GM19438 (cell line): Measurements from ENCODE around the gene UNC5CL.
"Not testable (repeated sequence)": the region's sequence is repeated elsewhere in the genome, so short reads cannot be mapped to it uniquely, and the experiment has no call there.

Source experiments
- ATAC-seq: cut with Tn5 transposase; IDR thresholded peaks from one replicate; pipeline ENCODE4 v1.9.1; 2021; ENCODE audit warnings: low read depth; ENCODE audit not compliant: unreplicated experiment

Gene UNC5CL

GRCh38 chr6:41040940-41041536 is 2.0 kb upstream of the UNC5CL start:
- ATAC-seq: no peak

GRCh38 chr6:41040101-41040939 is 1.3 kb upstream of the UNC5CL start:
- no peak for ATAC-seq

- no peak for ATAC-seq
Measured at GRCh38 chr6:41038205-41038604, 816 bp downstream of the UNC5CL start.

- ATAC-seq: no peak
Measured at GRCh38 chr6:41037107-41037900, 1.7 kb downstream of the UNC5CL start.

GRCh38 chr6:41036601-41037000 is 2.4 kb downstream of the UNC5CL start:
- ATAC-seq: no peak

DNA sequence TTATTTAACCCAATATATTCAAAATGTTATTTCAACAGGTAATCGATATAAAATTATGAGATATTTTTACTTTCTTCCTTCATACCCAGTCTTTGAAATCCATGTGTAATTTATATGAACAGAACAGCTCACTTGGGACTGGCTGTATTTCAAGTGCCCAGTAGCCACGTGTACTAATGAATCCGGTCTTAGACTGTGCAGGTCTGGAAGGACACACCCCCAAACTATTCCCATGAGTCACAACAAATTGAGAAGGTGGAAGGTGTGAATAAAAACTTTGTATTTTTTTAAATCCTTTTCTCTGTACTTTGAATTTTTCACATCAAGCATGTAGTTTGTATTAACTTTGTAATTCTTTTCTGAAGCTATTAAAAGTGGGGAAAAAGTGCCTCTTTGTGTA is 2.8 kb downstream of the UNC5CL start:
- no peak for ATAC-seq

- no peak for ATAC-seq
Measured at GRCh38 chr6:41033776-41034175, 5.2 kb downstream of the UNC5CL start.

DNA sequence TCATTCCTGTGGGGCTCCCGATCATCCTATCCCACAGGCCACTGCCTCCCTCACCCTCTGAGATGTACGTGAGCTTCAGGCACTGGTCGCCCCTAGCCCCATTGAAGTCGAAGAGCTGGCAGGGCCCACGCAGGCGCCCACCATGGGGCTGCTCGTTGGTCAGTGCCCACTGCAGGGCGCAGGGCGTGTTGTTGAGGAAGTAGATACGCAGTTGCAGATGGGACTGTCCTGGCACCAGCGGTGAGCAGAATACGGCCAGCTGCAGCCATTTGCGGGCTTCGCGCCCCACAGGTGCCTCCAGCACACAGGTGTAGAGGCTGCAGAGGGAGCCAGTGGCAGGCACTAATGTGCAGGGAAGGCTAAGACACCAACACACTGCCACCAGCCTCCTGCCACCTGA is 6.2 kb downstream of the UNC5CL start:
- no peak for ATAC-seq

DNA sequence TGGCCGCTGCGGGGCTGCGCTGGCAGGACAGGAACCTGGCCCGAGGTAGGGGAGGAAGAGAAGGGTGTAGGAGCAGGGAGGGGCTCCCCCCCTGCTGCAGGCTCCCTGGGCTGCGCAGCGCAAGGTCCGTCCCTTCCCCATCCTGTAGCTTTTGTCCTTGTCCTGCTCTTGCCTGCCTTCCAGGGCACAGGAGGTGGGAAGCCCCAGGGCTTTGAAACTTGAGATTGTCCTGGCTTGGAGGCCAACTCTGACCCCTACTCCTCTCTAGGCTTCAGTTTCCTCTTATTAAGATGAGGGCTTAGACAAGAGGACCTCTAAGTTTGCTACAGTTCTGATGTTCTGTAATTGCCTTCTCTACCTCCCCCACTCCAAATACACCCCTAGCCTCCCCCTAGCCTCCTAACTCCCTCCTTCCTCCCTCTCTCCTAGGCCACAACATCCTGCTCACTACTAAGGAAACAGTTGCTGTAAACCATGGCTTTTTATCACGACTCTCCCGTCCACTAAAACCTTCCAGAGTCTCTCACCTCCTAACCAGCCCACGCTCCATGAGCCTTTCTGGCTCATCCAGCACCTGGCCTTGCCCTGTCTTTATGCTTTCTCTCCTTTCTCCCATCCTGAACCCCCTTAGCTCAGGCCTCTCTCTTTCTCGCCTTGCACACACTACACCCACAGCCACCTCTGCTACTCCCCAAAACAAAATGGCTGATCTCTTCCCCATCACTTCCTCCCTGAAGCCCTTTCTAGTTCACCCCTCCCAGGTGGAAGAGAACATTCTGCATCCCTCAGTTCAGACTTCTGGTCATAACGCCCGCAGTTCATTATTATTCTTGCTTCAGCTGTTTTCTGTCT is 10.2 kb downstream of the UNC5CL start:
- ATAC-seq: peak; percentile 50

DNA sequence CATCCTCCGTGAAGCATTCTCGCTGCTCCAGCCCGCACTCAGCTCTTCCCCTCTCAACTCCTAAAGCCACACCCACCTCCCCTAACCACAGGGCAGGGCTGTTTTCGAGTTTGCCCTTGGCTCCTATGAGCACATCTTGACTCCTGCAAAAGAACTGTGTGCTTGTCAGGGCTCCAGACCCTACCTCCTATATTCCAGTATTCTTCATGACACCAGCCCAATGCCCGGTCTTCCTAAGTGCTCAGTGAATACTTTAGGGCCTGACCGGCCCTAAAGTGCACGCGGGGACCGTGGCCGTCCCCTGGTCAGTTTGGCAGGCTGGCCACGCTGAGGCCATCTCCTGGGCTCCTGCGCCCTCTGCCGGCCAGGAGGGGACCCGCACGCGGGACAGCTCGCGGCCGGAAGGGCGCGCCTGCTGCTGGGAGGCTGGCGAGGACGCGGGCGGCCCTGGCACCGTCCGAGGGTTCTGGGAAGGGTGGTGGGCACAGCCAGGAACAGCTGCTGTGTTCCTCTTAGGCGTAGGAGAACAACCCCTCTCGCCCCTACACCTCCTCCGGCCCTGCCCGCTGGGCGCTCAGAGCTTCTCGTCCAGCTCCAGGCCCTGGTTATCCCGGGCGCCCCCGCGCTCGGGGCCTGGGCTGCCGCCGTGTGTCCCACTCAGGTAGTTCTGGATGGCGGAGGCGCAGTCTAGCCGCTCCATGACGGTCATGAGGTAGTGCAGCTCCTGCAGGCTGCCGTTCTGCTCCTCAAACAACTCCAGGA is 11.0 kb downstream of the UNC5CL start:
- ATAC-seq: peak; percentile 80

- ATAC-seq: no peak
Measured at GRCh38 chr6:41027241-41027640, 11.8 kb downstream of the UNC5CL start.

GRCh38 chr6:41025966-41026530 is 13.0 kb downstream of the UNC5CL start:
- no peak for ATAC-seq

- ATAC-seq: no peak
Measured at GRCh38 chr6:41023114-41023513, 15.9 kb downstream of the UNC5CL start.

DNA sequence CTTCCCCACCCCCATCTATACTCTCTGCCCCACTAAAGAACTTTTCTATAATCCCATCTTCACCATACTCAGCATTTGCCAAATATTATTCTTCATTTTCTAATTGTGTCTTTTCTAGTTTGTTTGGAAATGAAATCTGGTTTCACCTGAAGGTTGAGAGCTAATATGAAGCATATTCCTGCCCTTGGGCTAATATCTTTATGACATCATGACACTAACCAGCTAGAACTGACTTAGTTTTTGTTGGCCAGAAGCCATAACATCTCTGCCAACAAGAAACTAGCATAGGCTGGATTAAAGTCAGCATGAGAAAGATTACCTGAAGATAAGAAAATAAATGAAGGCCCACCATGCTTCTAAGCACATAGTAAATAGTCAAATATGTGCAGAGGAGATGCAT is 16.7 kb downstream of the UNC5CL start:
- no peak for ATAC-seq

DNA sequence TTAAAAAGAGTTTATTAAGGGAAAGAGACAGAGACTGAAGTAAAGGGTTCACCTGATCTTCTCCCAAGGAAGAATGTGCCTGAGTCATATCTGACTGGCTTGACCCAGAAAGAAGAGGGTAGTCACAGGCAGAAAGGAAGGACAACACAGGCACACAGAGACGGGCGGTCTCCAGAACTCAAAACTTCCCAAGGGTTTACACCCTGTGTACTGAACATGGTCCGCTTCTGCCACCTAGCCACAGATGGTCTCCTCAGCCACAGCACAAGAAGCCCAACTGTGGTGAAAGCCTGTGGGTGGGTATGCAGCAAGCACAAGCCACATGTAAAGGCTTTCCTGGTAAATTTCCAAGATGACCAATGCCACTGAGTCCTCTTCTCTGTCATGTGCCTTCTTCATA is 17.2 kb downstream of the UNC5CL start:
- no peak for ATAC-seq

GRCh38 chr6:41017663-41018062 is 21.4 kb downstream of the UNC5CL start:
- ATAC-seq: no peak

DNA sequence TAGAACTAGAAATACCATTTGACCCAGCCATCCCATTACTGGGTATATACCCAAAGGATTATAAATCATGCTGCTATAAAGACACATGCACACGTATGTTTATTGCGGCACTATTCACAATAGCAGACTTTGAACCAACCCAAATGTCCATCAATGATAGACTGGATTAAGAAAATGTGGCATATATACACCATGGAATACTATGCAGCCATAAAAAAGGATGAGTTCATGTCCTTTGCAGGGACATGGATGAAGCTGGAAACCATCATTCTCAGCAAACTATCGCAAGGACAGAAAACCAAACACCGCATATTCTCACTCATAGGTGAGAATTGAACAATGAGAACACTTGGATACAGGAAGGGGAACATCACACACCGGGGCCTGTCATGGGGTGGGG is 23.2 kb downstream of the UNC5CL start:
- ATAC-seq: not testable (repeated sequence)

DNA sequence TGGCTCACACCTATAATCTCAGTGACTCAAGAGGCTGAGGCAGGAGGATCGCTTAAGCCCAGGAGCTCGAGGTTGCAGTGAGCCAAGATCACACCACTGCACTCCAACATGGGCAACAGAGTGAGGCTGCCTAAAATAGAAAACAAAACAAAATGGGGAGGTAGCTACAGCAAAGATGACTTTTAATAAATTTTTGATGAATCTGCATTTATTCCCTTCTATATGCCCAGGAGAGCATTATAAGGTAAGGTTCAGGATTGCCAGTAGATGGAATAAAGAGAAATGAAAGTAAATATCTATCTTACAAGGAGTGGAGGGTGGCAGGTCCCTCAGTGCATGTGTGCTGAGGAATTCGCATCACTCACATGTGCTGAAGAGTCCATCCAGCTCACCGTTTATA is 24.2 kb downstream of the UNC5CL start:
- ATAC-seq: no peak

GRCh38 chr6:41013466-41014153 is 25.4 kb downstream of the UNC5CL start:
- ATAC-seq: no peak
